ENCODE results near the gene KRTAP10-12.

KRTAP10-12 gene

DNA sequence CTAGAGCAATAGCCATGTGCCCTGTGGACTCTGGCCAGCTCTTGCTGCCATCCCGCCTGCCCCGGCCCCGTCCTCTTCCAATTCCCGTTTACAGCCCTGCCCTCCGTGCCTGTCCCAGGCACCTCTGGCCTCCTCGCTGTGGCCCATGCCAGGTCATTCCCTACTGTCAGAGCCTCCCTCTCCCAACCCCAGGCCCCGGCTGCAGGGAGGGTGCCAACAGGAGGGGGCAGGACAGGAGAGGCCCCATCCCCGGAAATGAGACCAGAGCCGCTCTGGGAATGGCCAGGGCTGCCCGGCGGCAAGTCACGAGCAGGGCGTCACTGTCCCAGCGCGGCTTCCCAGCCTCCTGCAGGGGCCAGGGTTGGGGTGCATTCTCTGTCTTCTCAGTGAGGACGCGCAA is 37.9 kb downstream of the KRTAP10-12 start:
- no peak for DNase-seq

DNA sequence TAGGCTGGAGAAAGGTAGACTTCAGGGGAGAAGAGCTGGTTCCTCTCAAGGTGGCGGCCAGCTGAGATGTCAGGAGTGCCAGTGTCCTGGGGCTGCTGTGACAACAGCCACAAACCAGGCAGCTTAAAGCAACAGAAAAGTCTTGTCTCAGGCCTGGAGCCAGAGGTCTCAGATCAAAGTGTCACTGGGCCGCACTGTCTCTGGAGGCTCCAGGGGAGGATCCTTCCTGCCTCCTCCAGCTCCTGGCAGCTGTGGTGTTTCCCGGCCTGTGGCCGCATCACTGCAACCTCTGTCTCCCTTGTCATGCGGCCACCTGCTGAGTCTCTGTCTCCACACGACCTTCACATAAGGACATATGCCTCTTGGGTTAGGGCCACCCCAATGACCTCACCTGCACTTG is 38.8 kb downstream of the KRTAP10-12 start:
- DNase-seq = no peak

DNA sequence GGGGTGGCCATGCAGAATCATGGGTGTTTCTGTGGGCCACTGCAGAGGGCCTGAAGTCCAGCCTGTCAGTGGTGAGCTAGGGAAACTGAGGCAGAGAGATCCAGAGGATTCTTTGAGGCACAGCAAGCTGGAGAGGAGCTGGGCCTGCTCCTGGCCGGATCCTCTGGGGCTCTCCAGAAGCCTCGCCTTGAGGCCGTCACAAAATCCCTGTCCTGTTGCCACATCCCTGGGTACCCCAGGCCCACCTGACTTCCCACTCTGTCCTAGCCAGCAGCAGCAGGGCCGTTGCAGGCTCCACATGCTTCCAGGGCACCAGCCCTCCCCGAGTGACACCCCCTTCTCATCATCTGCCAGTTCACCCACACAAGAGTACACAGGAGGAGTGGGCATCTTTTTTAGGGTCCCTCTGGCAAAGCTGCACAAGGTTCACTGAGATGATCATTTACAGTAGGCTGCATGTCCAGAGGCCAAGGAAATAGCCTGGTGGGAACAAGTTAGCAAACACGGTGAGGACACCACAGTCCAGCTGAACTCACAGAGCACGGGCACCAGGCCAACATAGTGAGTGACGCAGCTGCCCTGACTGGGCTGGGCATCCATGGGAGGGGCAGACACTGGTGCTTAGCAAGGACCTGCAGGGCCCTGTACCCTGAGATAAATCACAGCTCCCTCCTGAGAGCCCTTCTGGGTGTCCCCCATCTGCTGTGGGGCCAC is 39.5 kb downstream of the KRTAP10-12 start:
- DNase-seq = no peak

DNA sequence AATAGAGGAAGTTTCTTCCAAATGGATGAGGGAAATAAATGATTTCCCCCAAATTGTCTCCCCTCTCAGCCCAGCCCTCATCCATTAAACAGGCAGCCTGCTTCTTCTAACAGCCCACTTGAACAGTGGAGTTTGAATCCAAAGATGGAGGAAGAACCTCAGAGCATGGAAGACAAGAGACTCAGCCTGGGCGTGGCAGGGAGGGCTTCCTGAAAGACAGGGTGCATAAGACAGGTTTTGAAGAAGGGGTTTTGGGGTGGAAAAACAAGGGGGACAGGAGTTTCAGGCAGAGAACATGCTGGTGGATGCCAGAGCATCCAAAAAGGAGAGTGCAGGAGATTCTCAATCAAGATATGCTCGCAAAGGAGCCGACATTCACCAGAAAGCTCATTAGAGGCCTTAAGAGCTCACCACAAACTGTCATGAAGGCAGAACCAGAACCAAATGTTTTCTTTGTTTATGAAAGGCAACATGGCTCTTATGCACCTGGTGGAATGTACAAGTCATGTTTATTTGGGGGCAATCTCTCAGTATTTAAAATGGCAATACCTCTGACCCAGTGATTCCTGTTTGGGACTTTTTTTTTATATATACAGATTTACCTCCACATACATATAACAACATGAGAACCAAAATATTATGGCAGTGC is 40.9 kb downstream of the KRTAP10-12 start:
- no peak for DNase-seq

DNA sequence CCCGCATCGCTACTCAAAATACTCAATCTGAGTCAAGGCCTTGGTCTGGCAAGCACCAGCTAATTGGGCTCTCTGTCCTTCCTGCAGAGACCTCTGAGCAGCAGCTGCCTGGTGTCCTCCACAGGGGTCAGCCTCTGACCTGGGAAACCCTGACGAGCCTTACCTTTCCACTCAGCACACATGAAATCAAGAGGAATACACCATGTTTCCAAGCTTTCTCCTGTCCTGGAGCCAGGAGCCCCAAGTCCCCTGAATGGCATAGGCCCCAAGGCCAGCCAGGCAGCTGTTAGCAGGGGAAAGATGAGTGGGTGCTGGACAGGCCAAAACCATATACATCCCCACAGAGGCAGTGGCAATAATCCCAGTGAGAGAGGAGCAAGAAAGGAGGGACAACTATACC is 41.6 kb downstream of the KRTAP10-12 start:
- DNase-seq = no peak

DNA sequence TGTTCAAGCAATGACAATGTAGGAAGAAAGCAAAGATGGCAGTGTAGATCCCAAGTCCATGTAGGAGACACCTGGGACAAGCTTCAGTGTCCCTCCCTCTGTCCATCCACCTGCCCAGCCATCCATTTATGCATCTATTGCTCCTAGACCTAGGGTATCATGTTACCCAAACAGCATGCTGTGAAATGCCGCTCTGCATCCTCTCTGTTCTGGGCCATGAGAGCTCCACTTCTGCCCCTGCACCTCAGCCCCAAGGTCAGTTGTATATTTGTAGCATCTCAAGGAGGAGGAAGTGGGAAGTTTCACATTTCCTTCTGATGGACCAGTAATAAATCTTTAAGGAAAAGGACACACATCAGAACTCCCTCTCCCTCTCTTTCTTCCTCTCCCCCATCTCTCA is 42.3 kb downstream of the KRTAP10-12 start:
- DNase-seq = no peak

DNA sequence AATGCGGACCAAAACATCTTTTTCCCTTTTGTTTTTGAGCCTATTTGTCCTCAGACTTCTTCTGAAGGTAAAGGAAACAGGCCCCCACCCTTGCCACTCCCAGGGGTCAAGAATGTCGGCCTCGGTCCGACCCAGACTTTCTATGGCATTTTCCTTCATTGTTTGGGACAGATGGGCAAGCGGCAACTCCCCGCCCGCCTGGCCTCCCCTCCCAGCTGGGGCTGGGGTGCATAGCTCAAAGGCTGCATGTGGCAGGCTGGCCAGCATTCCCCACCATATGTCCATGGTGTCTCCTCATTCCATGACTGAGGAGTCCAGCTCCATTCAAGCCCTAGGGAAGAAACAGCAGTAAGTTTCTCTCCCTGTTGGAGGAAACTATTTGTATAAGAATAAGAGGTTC is 43.8 kb downstream of the KRTAP10-12 start:
- DNase-seq = no peak

DNA sequence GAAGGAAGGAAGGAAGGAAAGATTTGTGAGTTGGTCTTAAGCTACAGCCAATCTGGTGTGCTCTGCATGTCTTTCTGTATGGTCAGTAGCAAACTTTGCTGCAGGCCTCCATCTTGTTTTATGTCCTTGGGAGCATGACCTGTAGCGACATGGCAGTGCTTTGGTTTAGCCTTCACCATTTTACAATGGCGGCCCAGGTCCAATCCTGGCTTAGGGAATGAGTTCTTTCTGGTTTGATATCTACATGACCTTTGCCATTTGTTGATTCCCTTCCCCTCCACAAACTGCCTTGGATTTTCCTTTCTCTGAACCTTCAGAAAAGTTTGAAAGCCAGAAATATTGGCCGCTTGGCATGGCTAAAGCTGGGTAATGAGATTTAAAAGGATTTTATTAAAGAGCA is 44.9 kb downstream of the KRTAP10-12 start:
- DNase-seq = no peak

DNA sequence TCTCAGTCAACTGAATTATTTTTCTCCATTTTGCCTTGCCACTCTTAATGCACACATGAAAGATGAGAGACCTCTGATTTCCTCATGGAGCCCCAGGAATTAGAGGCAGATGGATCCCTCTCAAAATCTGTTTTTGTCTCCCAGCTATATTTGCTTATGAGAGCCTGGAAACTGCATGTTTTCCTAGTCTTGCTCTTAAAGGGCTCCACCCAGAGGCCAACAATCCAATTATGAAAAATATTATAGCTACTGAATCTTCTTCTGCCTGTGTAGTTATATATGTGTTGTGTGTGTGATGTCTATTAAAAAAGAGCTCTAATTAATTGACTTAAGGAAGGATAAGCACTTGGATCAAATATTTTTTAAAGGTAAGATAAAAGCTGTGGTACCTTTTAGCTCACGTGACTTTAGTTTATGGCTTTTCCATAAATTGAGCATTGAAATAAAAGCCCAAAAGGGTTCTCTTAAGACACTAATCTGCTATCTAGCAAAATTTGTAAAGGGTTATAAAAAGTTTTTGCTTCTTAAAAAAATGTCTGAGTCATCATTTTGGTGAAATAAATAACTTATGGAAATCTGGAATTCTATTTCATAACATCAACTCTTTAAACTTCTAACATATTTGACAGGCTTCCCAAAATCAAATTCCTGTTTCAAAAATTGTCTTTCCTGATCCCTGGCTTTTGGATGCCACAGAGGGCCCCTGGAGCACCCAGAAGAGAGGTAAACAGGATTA is 45.6 kb downstream of the KRTAP10-12 start:
- DNase-seq = no peak
